Measurements from ENCODE around the gene SPOCK1.

DNA sequence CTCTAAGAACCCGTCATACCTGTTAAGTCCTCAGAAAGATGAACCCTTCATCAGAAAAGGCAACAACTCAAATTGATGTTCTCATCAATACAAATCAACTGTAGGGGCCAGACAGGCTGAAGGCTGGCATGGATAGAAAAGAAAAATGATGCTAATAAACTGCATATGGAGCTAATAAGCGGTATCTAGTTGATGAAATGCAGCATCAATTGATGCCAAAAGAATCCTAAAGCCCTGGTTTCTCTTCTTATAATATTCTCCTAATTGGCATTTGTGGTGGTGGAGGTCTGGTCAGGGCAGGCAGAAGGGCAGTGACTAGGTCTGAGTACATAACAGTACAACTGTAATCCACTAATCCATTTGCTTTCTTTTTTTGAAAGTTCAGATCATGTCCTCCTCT is 322.5 kb downstream of the SPOCK1 start:
- TF ChIP-seq EZH2phosphoT487 (IDR thresholded peaks at IDR 0.05; ENCODE audit: insufficient read depth, low read depth) (no peak), EZH2 (IDR thresholded peaks at IDR 0.05; ENCODE audit: insufficient read depth, poor library complexity, severe bottlenecking) (no peak)
